Duodenal mucosa (tissue), 2 donors: ENCODE measurements around the gene CIDEB.

Experiments used
- H3K27ac ChIP-seq: one replicate; pipeline ENCODE4 v1.7.0; 2013; ENCODE audit warnings: low read depth, low read length
- H3K27me3 ChIP-seq, 2 donors: one replicate each; pipeline ENCODE4 v1.7.0; 2013; ENCODE audit warnings: low read length in 2 of 2, control low read depth in 1 of 2; ENCODE audit not compliant: insufficient read depth in 2 of 2, control insufficient read depth in 1 of 2
- H3K36me3 ChIP-seq, 2 donors: one replicate each; pipeline ENCODE4 v1.7.0; 2013; ENCODE audit warnings: low read length in 2 of 2, control low read depth in 1 of 2; ENCODE audit not compliant: insufficient read depth in 2 of 2, control insufficient read depth in 1 of 2
- H3K4me1 ChIP-seq, 2 donors: one replicate each; pipeline ENCODE4 v1.7.0; 2013; ENCODE audit warnings: low read length in 2 of 2, control low read depth in 1 of 2; ENCODE audit not compliant: insufficient read depth in 2 of 2, control insufficient read depth in 1 of 2
- H3K4me3 ChIP-seq, 2 donors: one replicate each; pipeline ENCODE4 v1.7.0; 2013; ENCODE audit warnings: low read length in 2 of 2, low read depth in 1 of 2
- H3K9ac ChIP-seq, 2 donors: one replicate each; pipeline ENCODE4 v1.7.0; 2013; ENCODE audit warnings: low read length in 2 of 2, low read depth in 1 of 2
- H3K9me3 ChIP-seq, 2 donors: one replicate each; pipeline ENCODE4 v1.7.0; 2013; ENCODE audit warnings: low read length in 2 of 2, control low read depth in 1 of 2; ENCODE audit not compliant: control insufficient read depth in 1 of 2

Gene CIDEB

GRCh38 chr14:24314377-24315193 lies 6.8 kb upstream of the CIDEB start:
- Histone ChIP-seq H3K27ac (no peak overlapping the region), H3K27me3 (peaks cover 9 to 17% of the 10 kb centered on the region in 2 donors), H3K4me1 (peaks cover 41 to 62% of the 10 kb centered on the region in 2 donors)

GRCh38 chr14:24313913-24314312 lies 6.1 kb upstream of the CIDEB start:
- no peaks in the 10 kb centered on the region for H3K36me3 ChIP-seq
- no peak overlapping the region for H3K9ac ChIP-seq
- H3K9me3 ChIP-seq = no peaks in the 10 kb centered on the region
- peaks cover 48 to 69% of the 10 kb centered on the region in 2 donors for H3K4me1 ChIP-seq
- peak overlapping the region in 1 of 2 donors; percentile 4 for H3K4me3 ChIP-seq
- no peak overlapping the region for H3K27ac ChIP-seq
- peaks cover 6 to 11% of the 10 kb centered on the region in 2 donors for H3K27me3 ChIP-seq

More at GRCh38 chr14:24314377-24315193, 6.8 kb upstream of the CIDEB start:
- H3K9me3 ChIP-seq = no peaks in the 10 kb centered on the region
- H3K9ac ChIP-seq = peak overlapping the region in 1 of 2 donors; percentile 40
- H3K36me3 ChIP-seq = no peaks in the 10 kb centered on the region
- peak overlapping the region in 1 of 2 donors; percentile 4 for H3K4me3 ChIP-seq

- no peak overlapping the region for H3K9ac ChIP-seq
- H3K9me3 ChIP-seq = no peaks in the 10 kb centered on the region
- no peaks in the 10 kb centered on the region for H3K36me3 ChIP-seq
- peak overlapping the region; percentile 2 for H3K27ac ChIP-seq
- peaks cover 0 to 8% of the 10 kb centered on the region in 2 donors for H3K27me3 ChIP-seq
- peaks cover 58 to 79% of the 10 kb centered on the region in 2 donors for H3K4me1 ChIP-seq
- peak overlapping the region in 1 of 2 donors; percentile 11 for H3K4me3 ChIP-seq
Observed at GRCh38 chr14:24312736-24313507, 5.1 kb upstream of the CIDEB start.

- peaks cover 0 to 5% of the 10 kb centered on the region in 2 donors for H3K27me3 ChIP-seq
- peak overlapping the region; percentile 71 for H3K27ac ChIP-seq
- no peaks in the 10 kb centered on the region for H3K9me3 ChIP-seq
- peaks cover 63 to 83% of the 10 kb centered on the region in 2 donors for H3K4me1 ChIP-seq
- H3K9ac ChIP-seq = peak overlapping the region; percentile 55 to 61
- no peaks in the 10 kb centered on the region for H3K36me3 ChIP-seq
- H3K4me3 ChIP-seq = peak overlapping the region; percentile 59 to 69
Observed at GRCh38 chr14:24311837-24312615, 4.2 kb upstream of the CIDEB start.

GRCh38 chr14:24310646-24311604 lies 3.1 kb upstream of the CIDEB start, which contains the start of gene LTB4R:
LTB4R (plus strand) TSS chr14:24311502; CDS start chr14:24315652, 4,150 bp downstream.
- Histone ChIP-seq H3K4me3 (peak within 1 kb of the TSS; percentile 59 to 69), H3K27me3 (peaks cover 0 to 3% of the 10 kb centered on the region in 2 donors), H3K9ac (peak within 1 kb of the TSS; percentile 55 to 61), H3K4me1 (peaks cover 62 to 81% of the 10 kb centered on the region in 2 donors), H3K27ac (peak within 1 kb of the TSS; percentile 71), H3K9me3 (no peaks in the 10 kb centered on the region), H3K36me3 (peaks cover 6 to 7% of the 10 kb centered on the region in 2 donors)

- Histone ChIP-seq H3K9me3 (no peaks in the 10 kb centered on the region), H3K27ac (peak overlapping the region; percentile 71), H3K9ac (peak overlapping the region; percentile 55 to 61), H3K4me1 (peaks cover 55 to 81% of the 10 kb centered on the region in 2 donors), H3K36me3 (peaks cover 13 to 14% of the 10 kb centered on the region in 2 donors), H3K4me3 (peak overlapping the region; percentile 59 to 69), H3K27me3 (peaks cover 0 to under 1% of the 10 kb centered on the region in 2 donors)
Observed at GRCh38 chr14:24310265-24310645, 2.5 kb upstream of the CIDEB start.

GRCh38 chr14:24309538-24310264 lies 1.9 kb upstream of the CIDEB start, which contains the start of gene LTB4R2:
LTB4R2 (plus strand) TSS chr14:24310140; CDS start chr14:24310665, 525 bp downstream.
- Histone ChIP-seq H3K27ac (peak within 1 kb of the TSS; percentile 71), H3K36me3 (peaks cover 18 to 20% of the 10 kb centered on the region in 2 donors), H3K9ac (peak within 1 kb of the TSS; percentile 55 to 61), H3K27me3 (no peaks in the 10 kb centered on the region), H3K4me3 (peak within 1 kb of the TSS; percentile 59 to 69), H3K9me3 (no peaks in the 10 kb centered on the region), H3K4me1 (peaks cover 50 to 77% of the 10 kb centered on the region in 2 donors)

DNA sequence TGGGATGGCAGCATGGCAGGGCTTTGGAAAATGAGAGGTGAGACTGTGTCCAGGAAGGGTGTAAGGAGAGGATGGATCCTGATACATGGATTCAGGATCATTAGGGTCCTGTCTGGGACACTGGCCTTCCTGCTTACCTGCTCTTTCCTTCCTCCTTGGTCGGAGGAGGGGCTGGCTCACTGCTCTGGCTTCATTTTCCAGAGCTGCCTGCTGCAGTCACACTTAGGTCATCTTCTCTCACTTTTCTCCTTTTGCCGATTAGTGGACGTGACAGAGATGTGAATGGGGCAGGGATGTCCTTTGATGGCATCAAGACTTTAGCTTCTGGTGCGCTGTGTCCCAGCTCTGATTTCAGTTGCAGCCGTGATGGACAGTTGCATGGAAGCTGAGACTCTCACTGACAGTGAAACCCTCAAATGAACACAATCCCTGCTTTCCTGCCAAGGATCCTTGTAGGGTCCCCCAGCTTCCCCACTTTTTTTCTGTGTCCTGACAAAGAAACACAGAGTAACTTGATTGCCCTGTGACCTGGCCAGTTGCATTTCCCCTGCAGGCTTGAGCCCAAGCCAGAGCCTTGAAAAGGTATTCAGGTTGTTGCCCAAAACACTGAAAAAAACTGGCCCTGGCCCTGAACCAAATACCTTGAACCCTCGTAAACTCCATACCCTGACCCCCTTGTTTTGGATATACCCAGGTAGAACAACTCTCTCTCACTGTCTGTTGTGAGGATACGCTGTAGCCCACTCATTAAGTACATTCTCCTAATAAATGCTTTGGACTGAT lies 756 bp upstream of the CIDEB start:
- H3K9ac ChIP-seq = peak overlapping the region; percentile 22 to 55

More for the DNA sequence above, 756 bp upstream of the CIDEB start:
- peaks cover 47 to 76% of the 10 kb centered on the region in 2 donors for H3K4me1 ChIP-seq
- H3K36me3 ChIP-seq = peaks cover 30 to 31% of the 10 kb centered on the region in 2 donors
- no peak overlapping the region for H3K27ac ChIP-seq
- no peaks in the 10 kb centered on the region for H3K9me3 ChIP-seq
- H3K4me3 ChIP-seq = peak overlapping the region in 1 of 2 donors; percentile 70
- no peaks in the 10 kb centered on the region for H3K27me3 ChIP-seq
